Measurements from ENCODE around the gene RABGGTA. TPM values are rescaled to one million over a fixed set of nuclear protein-coding genes. Genes with fewer than 3 reads are reported as not detected.
A peak's percentile ranks its signal among the peaks of the same experiment; 100 is the strongest.

Gene RABGGTA
- total and polyA plus RNA-seq, 2 donors (not counting 1 experiment from before 2014, with no cell fraction given), result 70.1 to 159 TPM

DNA sequence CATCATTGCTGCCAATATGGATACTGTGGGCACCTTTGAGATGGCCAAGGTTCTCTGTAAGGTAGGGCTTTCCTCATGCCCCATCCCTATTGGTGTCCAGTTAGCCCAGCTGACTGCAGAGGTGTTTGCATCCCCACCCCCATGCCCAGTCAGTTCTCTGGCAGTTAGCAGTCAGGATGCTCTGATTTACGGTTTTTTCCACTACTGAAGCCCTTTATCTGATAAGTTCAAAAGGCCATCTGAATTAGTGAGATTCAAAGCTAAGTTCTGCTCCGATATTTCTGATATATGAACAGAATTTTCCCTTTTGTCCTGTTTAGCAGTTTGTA is 37.9 kb downstream of the RABGGTA start:
- peaks cover 63% of the 10 kb centered on the region for H3K79me2 ChIP-seq (ENCODE audit: control insufficient read depth, insufficient read depth, low read length)
- H3K9me3 ChIP-seq (ENCODE audit: control extremely low read depth in 1 of 3, control insufficient read depth in 2 of 3, insufficient read depth in 1 of 3, low read length in 2 of 3), result no peaks in the 10 kb centered on the region
- peaks cover 18 to 24% of the 10 kb centered on the region in 2 donors for H3K4me1 ChIP-seq (ENCODE audit: control insufficient read depth in 2 of 2, insufficient read depth in 2 of 2, low read length in 2 of 2)
- POLR2A ChIA-PET, result interaction anchor here (1.4 to 3.5 kb wide), 2 partner anchors 9 to 20 kb away, joined by 10 to 13 read pairs; partner anchors contain the start of genes CHMP4A and TINF2
- peaks cover 18% of the 10 kb centered on the region for H4K20me1 ChIP-seq (ENCODE audit: control insufficient read depth, insufficient read depth, low read length, poor library complexity, severe bottlenecking)
- 100% methylated on average over 1 of the region's 2 CpGs for WGBS (ENCODE audit: insufficient coverage)
- intact Hi-C loops (cut with micrococcal nuclease), result loop anchor here (2.0 to 5.0 kb wide), 3 partner anchors 71 to 119 kb away; partner anchors contain the start of genes DCAF11, IRF9, NRL and PSME2
- Mint-ChIP-seq H3K4me1 (peaks cover 63% of the 10 kb centered on the region), H3K27me3 (no peaks in the 10 kb centered on the region), H3K4me3 (peak overlapping the region; percentile 96), H3K9me3 (ENCODE audit: insufficient read depth) (no peaks in the 10 kb centered on the region), H3K27ac (peak overlapping the region; percentile 95)
- no peak for ATAC-seq (ENCODE audit: low read depth)
- H3K27me3 ChIP-seq (replicated peaks in 1 of 4; ENCODE audit: control extremely low read depth in 1 of 4, control insufficient read depth in 3 of 4, insufficient read depth in 4 of 4, low read length in 3 of 4), result no peaks in the 10 kb centered on the region
- CTCF ChIA-PET, result interaction anchor here (0.7 to 2.3 kb wide), 3 partner anchors 9 to 923 kb away, joined by 3 to 19 read pairs (median 5); partner anchors contain the start of genes MDP1 and TINF2
- H3K36me3 ChIP-seq (replicated peaks in 1 of 2; ENCODE audit: control extremely low read depth in 1 of 2, control insufficient read depth in 1 of 2, extremely low read depth in 1 of 2, insufficient read depth in 2 of 2, low read length in 1 of 2), result peaks cover 0 to 36% of the 10 kb centered on the region in 2 experiments
- TF ChIP-seq, protein P1, sequence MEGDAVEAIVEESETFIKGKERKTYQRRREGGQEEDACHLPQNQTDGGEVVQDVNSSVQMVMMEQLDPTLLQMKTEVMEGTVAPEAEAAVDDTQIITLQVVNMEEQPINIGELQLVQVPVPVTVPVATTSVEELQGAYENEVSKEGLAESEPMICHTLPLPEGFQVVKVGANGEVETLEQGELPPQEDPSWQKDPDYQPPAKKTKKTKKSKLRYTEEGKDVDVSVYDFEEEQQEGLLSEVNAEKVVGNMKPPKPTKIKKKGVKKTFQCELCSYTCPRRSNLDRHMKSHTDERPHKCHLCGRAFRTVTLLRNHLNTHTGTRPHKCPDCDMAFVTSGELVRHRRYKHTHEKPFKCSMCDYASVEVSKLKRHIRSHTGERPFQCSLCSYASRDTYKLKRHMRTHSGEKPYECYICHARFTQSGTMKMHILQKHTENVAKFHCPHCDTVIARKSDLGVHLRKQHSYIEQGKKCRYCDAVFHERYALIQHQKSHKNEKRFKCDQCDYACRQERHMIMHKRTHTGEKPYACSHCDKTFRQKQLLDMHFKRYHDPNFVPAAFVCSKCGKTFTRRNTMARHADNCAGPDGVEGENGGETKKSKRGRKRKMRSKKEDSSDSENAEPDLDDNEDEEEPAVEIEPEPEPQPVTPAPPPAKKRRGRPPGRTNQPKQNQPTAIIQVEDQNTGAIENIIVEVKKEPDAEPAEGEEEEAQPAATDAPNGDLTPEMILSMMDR (IDR thresholded peaks at IDR 0.05), result no peak
- TF ChIP-seq EZH2 (IDR thresholded peaks at IDR 0.05; ENCODE audit: borderline replicate concordance, insufficient read depth, low read depth, low read length, poor library complexity, severe bottlenecking), result no peak
- H3K27ac ChIP-seq (ENCODE audit: low read length in 2 of 2), result no peak overlapping the region
- DNase-seq, result no peak
- peak overlapping the region in 4 of 5 experiments; percentile 75 to 100 (median 94) for H3K4me3 ChIP-seq (ENCODE audit: control extremely low read depth in 1 of 5, extremely low read depth in 1 of 5, insufficient read depth in 1 of 5, low read depth in 2 of 5, low read length in 4 of 5)
- peak overlapping the region; percentile 83 for H3K4me2 ChIP-seq (replicated peaks; ENCODE audit: low read depth, low read length, poor library complexity, severe bottlenecking)
- H2AFZ ChIP-seq (ENCODE audit: insufficient read depth, low read depth, low read length, poor library complexity, severe bottlenecking), result peak overlapping the region; percentile 90
- peak overlapping the region; percentile 91 for H3K9ac ChIP-seq (ENCODE audit: low read length)
